GM06990 (cell line): ENCODE data around the gene CCIN.
"Not testable (repeated sequence)": the region's sequence is repeated elsewhere in the genome, so short reads cannot be mapped to it uniquely, and the experiment has no call there.

Experiments
- DNase-seq: peaks from one replicate; pipeline ENCODE4 v3.0.0-alpha.2; 2011; ENCODE audit not compliant: insufficient read length; ENCODE audit errors: extremely low read depth
- H3K27me3 ChIP-seq: replicated peaks from 2 replicates; pipeline ENCODE4 v1.6.0; 2011; ENCODE audit warnings: low read length; ENCODE audit not compliant: control insufficient read depth, insufficient read depth
- H3K36me3 ChIP-seq: 2 replicates; pipeline ENCODE4 v1.5.1; 2011; ENCODE audit warnings: low read length; ENCODE audit not compliant: control insufficient read depth, insufficient read depth
- H3K4me3 ChIP-seq: replicated peaks from 2 replicates; pipeline ENCODE4 v1.5.1; 2011; ENCODE audit warnings: low read depth, mild to moderate bottlenecking, control low read depth, low read length
- CTCF ChIP-seq: IDR thresholded peaks from 2 replicates; pipeline ENCODE4 v1.5.1; 2011; ENCODE audit warnings: low read length, control low read depth, mild to moderate bottlenecking, inconsistent platforms; ENCODE audit not compliant: insufficient read depth, poor library complexity, severe bottlenecking

The CCIN gene

GRCh38 chr9:36174731-36175130, 5.5 kb downstream of the CCIN start:
- Histone ChIP-seq H3K4me3 (no peak overlapping the region), H3K36me3 (no peaks in the 10 kb centered on the region), H3K27me3 (peaks cover 2% of the 10 kb centered on the region)
- no peak for TF ChIP-seq CTCF
- DNase-seq, result no peak

- not testable (repeated sequence) for H3K27me3 ChIP-seq, H3K4me3 ChIP-seq, DNase-seq, H3K36me3 ChIP-seq
Measured at GRCh38 chr9:36175209-36175608, 6.0 kb downstream of the CCIN start.

- H3K27me3 ChIP-seq, DNase-seq, H3K4me3 ChIP-seq, H3K36me3 ChIP-seq: not testable (repeated sequence)
Measured at GRCh38 chr9:36176496-36176895, 7.3 kb downstream of the CCIN start.

- Histone ChIP-seq H3K4me3 (no peak overlapping the region), H3K36me3 (no peaks in the 10 kb centered on the region), H3K27me3 (peaks cover 2% of the 10 kb centered on the region)
- TF ChIP-seq CTCF, result no peak
- DNase-seq, result no peak
Measured at GRCh38 chr9:36177571-36177970, 8.4 kb downstream of the CCIN start.

GRCh38 chr9:36180243-36180642, 11.1 kb downstream of the CCIN start:
- H3K4me3 ChIP-seq, DNase-seq, H3K27me3 ChIP-seq, H3K36me3 ChIP-seq: not testable (repeated sequence)

GRCh38 chr9:36187414-36187813, 18.2 kb downstream of the CCIN start:
- Histone ChIP-seq H3K27me3 (no peaks in the 10 kb centered on the region), H3K36me3 (no peaks in the 10 kb centered on the region; the same call in 1 of the 2 replicates), H3K4me3 (no peak overlapping the region)
- peak; percentile 36 for DNase-seq
- no peak for TF ChIP-seq CTCF

GRCh38 chr9:36188212-36188611, 19.0 kb downstream of the CCIN start:
- Histone ChIP-seq H3K36me3 (no peaks in the 10 kb centered on the region; the same call in 1 of the 2 replicates), H3K4me3 (no peak overlapping the region), H3K27me3 (no peaks in the 10 kb centered on the region)
- no peak for DNase-seq
- no peak for TF ChIP-seq CTCF
